Effector CD4-positive, alpha-beta T cell (primary cell): ENCODE measurements around the gene RSPH3.
A peak's percentile ranks its signal among the peaks of the same experiment; 100 is the strongest.
"Not testable (repeated sequence)": the region's sequence is repeated elsewhere in the genome, so short reads cannot be mapped to it uniquely, and the experiment has no call there.

Experiments used
- DNase-seq: peaks from one replicate; pipeline ENCODE4 v3.0.0-alpha.2; 2020
- total RNA-seq: gene quantifications from one replicate; lab custom pipeline; 2026; lab: John Stamatoyannopoulos, UW

The RSPH3 gene, protein sequence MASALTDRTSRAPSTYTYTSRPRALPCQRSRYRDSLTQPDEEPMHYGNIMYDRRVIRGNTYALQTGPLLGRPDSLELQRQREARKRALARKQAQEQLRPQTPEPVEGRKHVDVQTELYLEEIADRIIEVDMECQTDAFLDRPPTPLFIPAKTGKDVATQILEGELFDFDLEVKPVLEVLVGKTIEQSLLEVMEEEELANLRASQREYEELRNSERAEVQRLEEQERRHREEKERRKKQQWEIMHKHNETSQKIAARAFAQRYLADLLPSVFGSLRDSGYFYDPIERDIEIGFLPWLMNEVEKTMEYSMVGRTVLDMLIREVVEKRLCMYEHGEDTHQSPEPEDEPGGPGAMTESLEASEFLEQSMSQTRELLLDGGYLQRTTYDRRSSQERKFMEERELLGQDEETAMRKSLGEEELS
- 3.0 reads per million, percentile 10 among the genes with 10 or more reads in this experiment for total RNA-seq

DNA sequence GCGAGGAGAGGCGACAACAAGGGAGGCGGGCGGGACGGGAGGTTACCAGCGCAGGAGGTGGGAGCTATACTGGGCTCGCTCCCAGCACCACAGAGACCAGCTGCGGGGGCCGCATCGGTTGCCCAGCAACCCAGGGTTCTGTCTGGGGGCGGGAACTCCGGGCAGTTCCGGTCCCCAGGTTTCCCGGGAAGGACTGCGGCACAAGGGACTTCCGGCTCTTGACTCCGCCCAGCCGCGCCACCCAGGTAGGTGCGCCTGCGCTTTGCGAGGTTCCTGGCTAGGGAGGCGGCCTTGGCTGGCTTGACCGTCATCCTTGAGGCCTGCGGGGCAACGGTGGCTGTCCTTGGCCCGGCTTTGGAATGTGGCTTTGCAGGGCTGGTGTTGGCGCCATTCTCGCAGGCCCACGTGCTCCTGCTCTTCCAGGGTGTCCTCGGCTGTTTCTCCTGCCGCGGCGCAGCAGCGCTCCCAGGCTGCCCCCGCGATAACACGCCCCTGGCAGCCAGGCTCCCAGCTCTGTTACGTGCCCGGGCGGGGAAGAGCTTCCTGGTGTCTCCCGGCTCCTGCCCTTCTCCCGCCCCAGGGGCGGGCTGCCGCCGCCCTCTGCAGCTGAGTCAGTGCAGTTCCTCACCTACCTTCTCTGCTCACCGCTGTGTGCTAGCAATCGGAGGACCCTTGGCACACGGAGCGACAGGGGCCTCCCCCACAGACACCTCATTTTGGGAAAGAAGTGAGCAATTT lies at the start of gene RSPH3:
Gene RSPH3, minus strand, starts transcription at position 537 of the 738 bp plus-strand sequence. CDS start 652 bp downstream, outside the sequence.
- peak; percentile 81 for DNase-seq

GRCh38 chr6:159047891-159048685 lies 48.1 kb upstream of the RSPH3 start:
- DNase-seq = no peak

DNA sequence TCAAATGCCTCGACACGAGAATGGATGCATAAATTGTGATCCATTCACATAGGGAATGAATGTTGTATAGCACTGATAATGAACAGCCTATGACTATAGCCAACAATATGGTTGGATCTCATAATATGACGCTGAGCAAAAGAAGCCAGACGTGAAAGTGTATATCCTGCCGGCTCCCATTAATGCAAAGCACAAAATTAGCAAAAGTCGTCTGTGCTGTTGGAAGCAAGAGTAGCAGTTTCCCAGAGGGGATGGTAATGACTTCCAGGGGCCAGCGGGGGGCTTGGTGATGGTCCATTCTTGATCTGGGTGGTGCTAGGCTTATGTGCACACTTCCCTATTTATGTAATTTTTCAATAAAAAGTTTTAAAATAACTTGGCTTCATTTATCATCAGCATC lies 45.8 kb upstream of the RSPH3 start:
- no peak for DNase-seq

DNA sequence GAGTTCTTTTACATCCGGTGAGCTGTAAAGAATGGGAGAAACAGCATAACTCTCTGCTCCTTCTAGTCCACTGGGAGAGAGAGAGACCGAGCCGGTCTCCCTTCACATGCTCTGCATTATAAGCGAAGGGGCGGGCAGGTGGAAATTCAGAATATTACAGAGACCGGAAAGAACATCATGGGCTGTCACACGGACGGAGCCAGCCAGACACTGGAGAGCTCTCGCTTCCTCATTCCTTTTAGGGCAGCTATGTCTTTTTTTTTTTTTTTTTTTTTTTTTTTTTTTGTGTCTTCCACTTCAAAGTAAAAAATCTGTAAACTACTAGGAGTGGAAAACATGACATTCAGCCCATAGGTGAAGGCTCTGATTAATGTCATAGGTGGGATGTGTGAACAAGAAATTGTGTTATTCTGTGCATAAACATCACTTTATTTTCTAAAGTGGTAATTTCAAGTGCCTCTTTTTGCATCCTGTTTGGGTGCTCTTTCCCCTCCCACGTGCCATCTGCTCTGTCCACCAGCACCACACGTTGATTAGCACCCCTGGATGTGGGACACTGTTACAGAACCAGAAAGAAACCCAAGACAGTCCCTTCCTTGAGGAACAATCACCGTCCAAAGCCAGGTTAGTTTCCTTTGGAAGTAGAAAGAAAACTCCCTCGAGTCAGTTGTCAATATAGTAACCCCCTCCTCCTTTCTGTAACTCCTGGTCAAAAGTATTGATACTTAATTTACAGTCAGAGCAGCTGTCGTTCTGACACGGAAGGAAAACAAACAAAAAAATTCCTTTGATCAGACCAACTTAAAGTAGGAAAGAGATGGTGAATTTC lies 45.1 kb upstream of the RSPH3 start, which contains the start of gene TAGAP:
Gene TAGAP, minus strand, starts transcription at position 93 of the 829 bp plus-strand sequence. CDS start 845 bp downstream, outside the sequence.
- DNase-seq = peak; percentile 84

DNA sequence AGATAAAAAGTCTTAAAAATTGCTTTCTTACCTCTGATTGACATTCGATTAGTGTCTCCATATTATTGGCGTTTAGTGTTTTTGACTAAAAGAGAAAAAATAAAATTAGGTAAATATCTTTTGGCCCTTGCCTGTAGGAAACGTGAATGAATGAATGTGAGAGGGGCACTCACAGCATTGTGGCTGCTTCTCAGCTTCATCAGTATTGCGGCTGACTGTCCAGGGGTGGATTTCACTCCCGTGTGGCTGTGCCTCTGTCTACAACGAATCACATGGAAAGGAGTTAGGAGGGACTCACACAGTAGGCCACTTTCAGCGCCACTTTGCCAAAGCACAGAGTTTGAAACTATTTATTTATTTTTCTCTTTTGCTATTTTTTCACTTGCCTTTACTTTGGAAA lies 43.9 kb upstream of the RSPH3 start:
- no peak for DNase-seq

- no peak for DNase-seq
Observed at GRCh38 chr6:159043251-159043650, 43.2 kb upstream of the RSPH3 start.

GRCh38 chr6:159042826-159043181 lies 42.8 kb upstream of the RSPH3 start:
- no peak for DNase-seq

DNA sequence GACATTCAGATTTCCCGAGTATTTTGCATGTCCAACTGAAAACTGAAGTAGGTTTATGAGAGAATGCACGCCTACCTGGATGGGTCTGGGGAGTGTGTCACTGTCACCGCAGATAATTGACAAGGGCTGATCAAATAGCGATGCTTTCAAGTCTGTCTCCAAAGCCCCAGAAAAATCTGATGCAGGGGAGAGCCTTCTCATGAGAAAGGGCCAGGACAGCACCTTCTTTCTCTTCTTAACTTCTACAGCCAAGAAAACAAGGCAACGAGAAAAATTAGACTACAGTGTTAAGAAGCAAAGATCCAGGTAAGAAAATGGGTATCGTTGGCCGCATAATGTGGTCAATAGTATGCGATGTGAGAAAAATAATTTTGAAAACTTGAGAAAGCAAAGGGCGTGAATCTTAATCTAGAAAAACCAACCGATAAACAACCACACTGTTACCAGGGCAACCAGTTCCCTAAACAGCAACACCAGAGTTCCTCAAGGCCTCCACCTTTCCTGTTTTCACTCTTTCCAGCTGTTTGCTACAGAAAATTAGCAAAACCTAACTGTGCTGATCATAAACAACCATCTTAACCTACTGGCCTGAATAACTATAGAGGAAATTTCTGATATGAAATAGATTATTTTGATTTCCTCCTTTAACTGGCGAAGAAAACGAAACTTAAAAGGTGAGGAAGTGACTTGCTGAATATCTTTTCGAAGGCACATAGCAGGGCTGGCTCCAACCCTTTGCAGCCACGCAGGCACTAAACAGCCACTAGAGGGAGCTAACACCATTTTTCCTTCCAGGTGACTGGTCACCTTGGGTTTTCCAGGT lies 42.2 kb upstream of the RSPH3 start:
- peak; percentile 74 for DNase-seq

GRCh38 chr6:159041181-159041580 lies 41.2 kb upstream of the RSPH3 start:
- no peak for DNase-seq

GRCh38 chr6:159039885-159040258 lies 39.9 kb upstream of the RSPH3 start:
- no peak for DNase-seq

DNA sequence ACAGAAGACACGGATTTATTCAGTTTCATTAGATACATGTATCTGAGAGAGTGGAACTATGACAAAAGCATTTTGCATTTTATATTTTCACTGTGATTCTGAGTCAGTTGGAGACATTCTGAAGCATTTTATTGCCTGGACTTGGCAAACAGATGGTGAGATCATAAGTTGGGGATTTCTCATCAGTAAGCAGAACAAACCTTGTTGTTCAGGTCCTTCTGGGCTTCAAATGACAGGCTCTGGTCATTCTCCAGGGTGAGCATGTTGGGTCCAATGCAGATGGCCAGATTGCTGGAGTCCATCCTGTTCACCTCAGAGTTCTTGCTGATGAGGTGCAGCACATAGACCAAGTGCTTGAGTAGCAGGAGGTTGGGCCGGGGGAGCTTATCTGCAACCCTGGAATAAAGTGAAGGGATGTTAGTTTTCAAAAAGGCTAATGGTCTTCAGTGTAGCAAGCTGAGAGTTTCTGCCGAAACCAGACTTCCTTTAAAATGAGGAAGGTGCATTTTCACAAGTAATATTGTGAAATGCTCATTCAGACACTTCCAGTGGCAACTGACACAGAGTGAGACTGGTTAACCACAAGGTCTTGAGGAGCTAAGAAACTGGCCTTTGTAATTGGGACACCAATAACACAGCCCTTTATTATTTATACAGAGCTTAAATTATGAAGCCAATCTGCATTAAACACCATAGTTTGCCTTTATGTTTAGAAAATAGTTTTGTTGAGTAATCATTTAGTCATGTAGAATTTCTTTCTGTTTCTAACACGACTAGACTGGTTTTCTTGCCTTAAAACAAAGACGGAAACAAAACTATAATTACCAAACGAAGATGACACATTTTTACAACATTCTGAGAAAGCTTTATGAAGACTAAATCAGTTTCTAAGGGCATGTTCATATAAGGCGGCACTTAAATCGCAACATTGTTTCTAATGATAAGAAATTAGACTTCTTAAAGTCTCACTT lies 39.2 kb upstream of the RSPH3 start:
- DNase-seq = no peak

DNA sequence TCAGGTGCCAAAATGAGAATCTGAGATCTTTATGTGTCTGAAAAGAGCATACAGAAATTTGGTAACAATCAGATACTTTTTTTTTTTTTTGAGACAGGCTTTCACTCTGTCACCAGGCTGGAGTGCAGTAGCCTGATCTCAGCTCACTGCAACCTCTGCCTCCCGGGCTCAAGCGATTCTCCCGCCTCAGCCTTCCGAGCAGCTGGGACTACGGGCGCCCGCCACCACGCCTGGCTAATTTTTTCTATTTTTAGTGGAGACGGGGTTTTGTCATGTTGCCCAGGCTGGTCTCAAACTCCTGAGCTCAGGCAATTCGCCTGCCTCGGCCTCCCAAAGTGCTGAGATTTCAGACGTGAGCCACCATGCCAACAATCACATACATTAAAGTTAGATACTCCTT lies 38.3 kb upstream of the RSPH3 start:
- not testable (repeated sequence) for DNase-seq

- no peak for DNase-seq
Observed at GRCh38 chr6:159037756-159038290, 37.8 kb upstream of the RSPH3 start.

- DNase-seq = no peak
Observed at GRCh38 chr6:159036673-159037072, 36.7 kb upstream of the RSPH3 start.

GRCh38 chr6:159035891-159036290 lies 35.9 kb upstream of the RSPH3 start:
- no peak for DNase-seq

DNA sequence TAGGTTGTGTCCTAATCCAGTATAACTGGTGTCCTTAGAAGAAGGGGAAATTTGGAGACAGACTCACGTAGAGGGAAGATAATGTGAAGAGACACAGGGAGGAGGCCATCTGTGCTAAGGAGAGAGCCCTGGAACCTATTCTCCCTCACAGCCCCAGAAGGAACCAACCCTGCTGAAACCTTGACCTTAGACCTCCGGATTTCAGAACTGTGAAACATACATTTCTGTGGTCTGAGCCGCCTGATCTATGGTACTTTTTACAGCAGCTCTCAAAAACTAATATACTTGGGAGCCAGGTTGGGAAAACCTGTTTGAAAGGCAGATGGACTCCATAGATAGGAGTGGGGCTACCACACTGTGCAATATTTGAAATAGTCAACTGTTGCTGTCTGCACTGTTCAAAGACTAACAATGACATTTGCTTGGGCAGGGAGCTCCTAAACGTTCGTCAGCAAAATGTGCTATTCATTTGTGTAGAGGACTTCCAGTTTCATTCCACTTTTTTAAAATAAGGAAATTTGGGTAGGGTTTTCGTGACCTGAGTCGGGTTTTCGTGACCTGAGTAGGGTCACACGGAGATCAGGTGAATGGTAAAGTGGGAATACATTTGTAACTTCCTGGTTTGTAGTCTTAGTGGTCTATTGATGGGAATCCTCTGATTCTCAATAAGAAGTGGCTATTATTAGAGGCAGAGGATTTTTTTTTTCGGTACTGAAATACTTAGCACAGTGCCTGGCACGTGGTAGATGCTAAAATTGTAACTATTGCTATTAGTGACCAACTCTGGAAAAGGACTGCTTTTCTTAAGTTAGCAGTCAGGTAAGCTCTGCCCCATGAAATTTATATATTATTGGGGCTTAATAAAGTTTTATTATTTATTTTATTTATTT lies 33.4 kb upstream of the RSPH3 start:
- no peak for DNase-seq

DNA sequence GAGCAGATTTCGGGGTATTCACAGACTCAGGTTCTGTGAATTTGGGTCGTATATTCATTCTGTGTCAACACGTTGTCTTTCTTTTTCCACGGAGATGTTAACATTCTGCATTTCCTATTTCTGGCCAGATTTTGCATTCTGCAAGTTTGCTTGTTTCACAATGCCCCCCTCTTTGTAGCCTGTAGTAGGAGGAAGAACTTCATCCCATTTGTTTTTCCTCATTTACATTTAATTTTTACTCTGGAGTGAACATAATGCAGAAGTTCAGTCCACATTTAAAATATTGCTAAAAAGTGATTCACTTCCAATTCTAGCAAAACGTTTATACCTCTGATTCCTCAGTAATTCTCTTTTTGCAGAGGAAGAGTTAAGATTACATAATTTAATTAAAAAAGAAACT lies 31.8 kb upstream of the RSPH3 start:
- no peak for DNase-seq

DNA sequence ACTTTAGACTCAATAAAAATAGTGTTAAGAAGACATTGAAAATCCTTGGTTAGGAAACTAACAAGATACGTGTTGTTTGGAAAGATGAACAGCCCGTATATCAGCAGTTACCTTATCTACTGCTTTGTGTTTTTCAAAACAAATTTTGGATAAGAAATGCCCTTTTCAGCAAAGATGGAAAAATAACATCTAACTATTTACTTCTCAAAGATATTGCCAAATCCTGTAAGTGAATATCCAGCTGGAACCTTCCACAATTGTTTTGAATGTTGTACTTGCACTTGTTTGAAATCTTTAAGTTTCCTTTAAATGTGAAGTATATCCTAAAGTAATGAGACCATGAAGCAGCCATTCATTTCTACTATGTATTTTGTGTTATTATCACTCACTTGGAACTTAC lies 30.2 kb upstream of the RSPH3 start:
- no peak for DNase-seq

DNA sequence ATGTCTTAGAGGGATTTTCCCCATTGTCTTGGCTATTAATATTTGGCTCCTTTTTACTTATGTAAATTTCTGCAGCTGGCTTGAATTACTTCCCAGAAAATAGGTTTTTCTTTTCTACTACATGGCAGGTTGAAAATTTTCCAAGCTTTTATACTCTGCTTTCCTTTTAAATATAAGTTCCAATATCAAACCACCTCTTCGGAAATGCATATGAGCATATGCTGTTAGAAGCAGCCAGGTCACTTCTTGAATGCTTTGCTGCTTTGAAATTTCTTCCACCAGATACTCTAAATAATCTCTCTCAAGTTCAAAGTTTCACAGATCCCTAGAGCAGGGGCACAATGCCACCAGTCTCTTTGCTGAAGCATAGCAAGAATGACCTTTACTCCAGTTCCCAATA lies 25.2 kb upstream of the RSPH3 start:
- not testable (repeated sequence) for DNase-seq
